Measurements from ENCODE around the gene PPP1R9B. TPM values are rescaled to one million over a fixed set of nuclear protein-coding genes. Genes with fewer than 3 reads are reported as not detected.

PPP1R9B gene
- total RNA-seq, result 38.4 and 47.5 TPM in 2 replicates

GRCh38 chr17:50150354-50151040, at the start of gene PPP1R9B:
PPP1R9B (minus strand) TSS chr17:50150677; CDS start chr17:50150513, 164 bp downstream.

DNA sequence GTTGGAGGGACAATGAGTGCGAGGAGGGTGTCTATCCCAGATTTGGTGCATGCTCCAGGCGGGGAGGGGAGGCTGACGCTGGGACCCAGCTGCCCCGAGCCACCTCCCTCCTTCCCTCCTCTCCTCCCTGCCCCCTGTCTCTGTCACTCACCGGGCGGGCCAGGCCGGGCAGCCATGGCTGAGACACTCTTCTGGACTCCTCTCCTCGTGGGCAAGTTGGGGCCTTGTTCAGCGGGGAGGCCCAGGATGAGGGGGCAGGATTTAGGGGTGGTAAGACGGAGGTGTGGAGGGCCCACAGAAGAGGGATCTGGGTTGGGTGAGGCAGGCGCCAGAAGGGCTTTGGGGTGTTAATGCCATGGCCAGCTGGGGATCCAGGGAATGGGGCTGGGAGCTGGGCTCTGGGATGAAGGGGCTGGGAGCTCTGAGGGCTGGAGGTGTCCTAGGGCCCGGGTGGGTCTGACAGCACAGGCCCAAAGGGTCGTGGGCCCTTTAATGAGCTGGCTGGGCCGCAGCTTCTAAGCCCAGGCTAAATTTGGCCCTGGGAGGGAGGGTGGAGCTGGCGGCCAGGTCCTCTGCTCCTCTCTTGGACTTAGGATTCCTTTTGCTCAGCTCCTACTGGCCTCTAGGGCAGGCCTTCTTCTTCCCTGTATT, 15.5 kb upstream of the PPP1R9B start, which contains the start of gene SGCA:
SGCA (plus strand) TSS at position 139 of the 651 bp plus-strand sequence; CDS start at position 175, 36 bp downstream.

DNA sequence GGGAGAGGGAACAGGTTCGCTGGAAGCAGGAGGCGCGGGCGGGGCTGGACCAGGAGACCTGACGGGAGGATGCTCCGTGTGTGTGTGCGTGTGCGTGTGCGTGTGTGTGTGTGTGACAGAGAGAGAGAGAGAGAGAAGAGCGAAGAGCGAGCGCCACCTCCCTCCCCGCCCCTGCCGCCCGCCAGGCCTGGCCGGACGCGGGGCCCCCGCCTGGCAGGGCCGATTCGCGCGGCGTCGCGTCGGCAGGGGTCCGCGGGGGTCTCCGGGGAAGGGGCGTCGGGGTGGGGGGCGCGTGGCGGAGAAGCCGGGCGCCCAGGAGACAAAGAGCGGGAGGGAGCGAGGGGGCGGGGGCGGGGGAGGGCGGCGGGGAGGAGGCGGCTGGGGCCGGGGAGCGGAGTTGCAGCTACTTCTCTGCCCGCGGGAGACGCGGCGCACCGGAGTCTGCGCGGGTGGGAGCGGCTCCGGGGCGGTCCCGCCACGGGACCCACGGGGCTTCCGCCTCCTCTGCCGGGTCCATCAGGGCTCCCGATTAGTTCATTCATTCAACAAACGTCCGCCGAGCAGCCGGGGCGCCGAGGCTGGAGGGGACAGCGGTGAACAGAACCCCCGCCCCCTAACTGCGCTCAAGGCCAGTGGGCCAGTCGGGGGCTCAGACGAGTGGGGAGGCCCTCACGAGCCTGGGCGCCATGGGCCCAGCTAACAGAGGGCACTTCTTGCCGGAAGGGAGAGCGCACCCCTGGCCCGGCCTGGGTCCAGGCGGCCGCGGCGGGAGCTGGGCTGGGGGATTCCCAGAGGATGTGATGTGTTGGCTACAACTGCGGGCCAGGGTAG, 20.5 kb downstream of the PPP1R9B start, which contains the start of gene SAMD14:
SAMD14 (minus strand) TSS at position 433 of the 831 bp plus-strand sequence. CDS start 5,201 bp downstream, outside the sequence.

DNA sequence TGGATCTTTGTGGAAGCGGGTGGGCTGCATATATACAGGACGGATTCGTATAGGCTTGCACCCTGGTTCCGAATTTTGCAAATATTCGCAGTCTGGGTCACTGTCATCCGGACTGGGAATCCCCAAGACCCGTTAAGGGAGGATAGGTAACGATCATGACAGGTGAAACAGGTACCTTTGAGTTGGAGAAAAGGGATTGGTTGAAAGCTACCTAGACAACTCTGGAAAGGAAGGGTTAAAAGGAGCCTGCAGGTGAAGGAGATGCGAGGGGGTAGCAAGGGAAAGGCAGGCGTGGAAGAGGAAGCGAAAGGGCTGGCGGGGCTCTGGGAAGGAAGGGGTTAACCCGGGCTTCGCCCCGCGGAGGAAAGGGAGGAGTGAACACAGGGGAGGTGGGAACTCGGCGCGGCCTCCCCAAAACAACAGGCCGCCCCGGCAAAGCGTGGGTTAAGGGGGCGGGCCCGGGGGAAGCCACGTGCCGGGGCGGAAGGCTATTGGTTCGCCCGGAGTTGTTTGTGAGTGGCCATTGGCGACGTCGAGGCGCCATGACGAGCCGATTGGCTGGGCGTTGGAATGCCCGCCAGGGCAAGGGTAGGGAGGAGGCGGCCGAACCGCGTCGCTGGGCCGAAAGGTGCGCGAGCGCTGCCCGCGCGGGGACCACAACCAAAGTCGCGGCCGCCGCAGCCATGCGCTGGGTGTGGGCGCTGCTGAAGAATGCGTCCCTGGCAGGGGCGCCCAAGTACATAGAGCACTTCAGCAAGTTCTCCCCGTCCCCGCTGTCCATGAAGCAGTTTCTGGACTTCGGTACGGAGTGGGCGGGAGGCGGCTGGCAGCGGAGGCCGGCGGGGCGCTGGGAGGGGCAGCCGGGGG, 55.5 kb downstream of the PPP1R9B start, which contains the start of gene PDK2:
PDK2 (plus strand) TSS at position 599 of the 867 bp plus-strand sequence; CDS start at position 684, 85 bp downstream.

Other genes starting within 250 kb of the PPP1R9B start
- not detected in 2 replicates for gene DLX4, start 181.5 kb downstream of the PPP1R9B start, total RNA-seq
- 0.07 TPM in 1 of 2 replicates, not detected in the other for gene DLX3, start 155.5 kb downstream of the PPP1R9B start, total RNA-seq
- 269 and 463 TPM in 2 replicates for gene ITGA3, start 94.6 kb downstream of the PPP1R9B start, total RNA-seq
- 24.3 and 31.7 TPM in 2 replicates for gene PDK2, start 55.3 kb downstream of the PPP1R9B start, total RNA-seq
- gene SAMD14, start 20.5 kb downstream of the PPP1R9B start, total RNA-seq, result 3.3 and 9.7 TPM in 2 replicates
- gene SGCA, start 15.3 kb upstream of the PPP1R9B start, total RNA-seq, result 16.6 and 23.8 TPM in 2 replicates
- 2,981 and 4,827 TPM in 2 replicates for gene COL1A1, start 51.0 kb upstream of the PPP1R9B start, total RNA-seq
- gene TMEM92, start 123.8 kb upstream of the PPP1R9B start, total RNA-seq, result 0.07 TPM in 1 of 2 replicates, not detected in the other
- 72.3 and 98.2 TPM in 2 replicates for gene XYLT2, start 195.4 kb upstream of the PPP1R9B start, total RNA-seq
- 27.3 and 30.0 TPM in 2 replicates for gene MRPL27, start 222.5 kb upstream of the PPP1R9B start, total RNA-seq
- 2.0 and 4.0 TPM in 2 replicates for gene EME1, start 222.6 kb upstream of the PPP1R9B start, total RNA-seq
- gene LRRC59, start 246.8 kb upstream of the PPP1R9B start, total RNA-seq, result 158 and 162 TPM in 2 replicates